Loucy (cell line): Measurements from ENCODE around the gene PTH1R.

Experiments
- H2AFZ ChIP-seq: fragments of 200-600 bp; sonication (generic); 2 replicates; pipeline ENCODE4 v1.6.0; 2016; ENCODE audit warnings: antibody characterized with exemption, mild to moderate bottlenecking, low read length, moderate library complexity
- H3F3A ChIP-seq: fragments of 200-600 bp; 2 replicates; pipeline ENCODE4 v1.6.0; 2016; ENCODE audit warnings: antibody characterized with exemption, low read depth, mild to moderate bottlenecking
- H3K27me3 ChIP-seq: fragments of 200-600 bp; sonication (generic); 2 replicates; pipeline ENCODE4 v1.6.1; 2014; ENCODE audit warnings: low read length, mild to moderate bottlenecking; ENCODE audit not compliant: insufficient read depth, poor library complexity, severe bottlenecking
- H3K36me3 ChIP-seq: fragments of 200-600 bp; sonication (generic); 2 replicates; pipeline ENCODE4 v1.6.1; 2016; ENCODE audit warnings: low read length; ENCODE audit not compliant: insufficient read depth
- H3K4me1 ChIP-seq: fragments of 200-600 bp; sonication (generic); 2 replicates; pipeline ENCODE4 v1.5.1; 2014; ENCODE audit warnings: low read length, mild to moderate bottlenecking; ENCODE audit not compliant: insufficient read depth, poor library complexity, severe bottlenecking
- H3K4me2 ChIP-seq: fragments of 200-600 bp; sonication (generic); 2 replicates; pipeline ENCODE4 v1.6.0; 2014; ENCODE audit warnings: antibody characterized with exemption, low read length, low read depth, mild to moderate bottlenecking; ENCODE audit not compliant: poor library complexity, severe bottlenecking
- H3K4me3 ChIP-seq: fragments of 200-600 bp; sonication (generic); 2 replicates; pipeline ENCODE4 v1.5.1; 2014; ENCODE audit warnings: low read length, mild to moderate bottlenecking, mixed read lengths; ENCODE audit not compliant: poor library complexity, severe bottlenecking
- H3K79me2 ChIP-seq: fragments of 200-600 bp; sonication (generic); 2 replicates; pipeline ENCODE4 v1.6.1; 2014; ENCODE audit warnings: low read length; ENCODE audit not compliant: insufficient read depth
- H3K9ac ChIP-seq: fragments of 200-600 bp; sonication (generic); 2 replicates; pipeline ENCODE4 v1.6.0; 2014; ENCODE audit warnings: mild to moderate bottlenecking, low read depth, low read length, moderate library complexity; ENCODE audit not compliant: poor library complexity, severe bottlenecking
- H3K9me2 ChIP-seq: fragments of 200-600 bp; sonication (generic); replicated peaks from 2 replicates; pipeline ENCODE4 v1.6.1; 2016; ENCODE audit warnings: low read depth, low read length, mixed read lengths
- H3K9me3 ChIP-seq: fragments of 200-600 bp; sonication (generic); 2 replicates; pipeline ENCODE4 v1.6.1; 2014; ENCODE audit warnings: mild to moderate bottlenecking, antibody characterized with exemption, low read length, low read depth; ENCODE audit not compliant: insufficient read depth
- H4K20me1 ChIP-seq: fragments of 200-600 bp; sonication (generic); 2 replicates; pipeline ENCODE4 v1.6.0; 2014; ENCODE audit warnings: antibody characterized with exemption, low read length, mild to moderate bottlenecking; ENCODE audit not compliant: insufficient read depth, poor library complexity, severe bottlenecking
- CTCF ChIP-seq: fragments of 200-600 bp; sonication (generic); conservative IDR thresholded peaks from 2 replicates; pipeline ENCODE4 v1.5.1; 2014; ENCODE audit warnings: mild to moderate bottlenecking, antibody characterized with exemption, low read length
- EZH2phosphoT487 ChIP-seq: fragments of 200-600 bp; IDR thresholded peaks from 2 replicates; pipeline ENCODE4 v1.6.1; 2018; ENCODE audit warnings: antibody characterized with exemption, mild to moderate bottlenecking, moderate library complexity, borderline replicate concordance

Gene PTH1R

DNA sequence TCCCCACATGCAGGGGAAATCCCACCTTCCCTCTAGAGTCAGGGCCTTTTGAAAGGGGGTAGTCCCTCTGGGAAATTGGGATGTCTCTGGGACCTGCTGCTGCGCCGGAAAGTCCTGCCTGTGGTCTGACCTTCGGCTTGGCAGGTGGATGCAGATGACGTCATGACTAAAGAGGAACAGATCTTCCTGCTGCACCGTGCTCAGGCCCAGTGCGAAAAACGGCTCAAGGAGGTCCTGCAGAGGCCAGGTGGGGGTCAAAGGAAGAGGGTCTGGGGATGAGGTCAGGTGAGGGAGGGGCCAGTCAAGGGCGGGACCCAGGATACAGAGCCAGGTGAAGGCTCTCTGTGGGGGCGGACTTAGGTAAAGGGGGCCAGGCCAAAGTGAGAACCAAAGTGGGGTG, 16.2 kb downstream of the PTH1R start:
- Histone ChIP-seq H3K4me3 (no peak overlapping the region), H2AFZ (no peak overlapping the region), H3K9ac (no peak overlapping the region), H3K9me3 (no peaks in the 10 kb centered on the region), H3K27me3 (no peaks in the 10 kb centered on the region), H3F3A (no peaks in the 10 kb centered on the region), H3K36me3 (no peaks in the 10 kb centered on the region), H3K4me2 (no peak overlapping the region), H3K4me1 (peaks cover 4% of the 10 kb centered on the region), H4K20me1 (no peaks in the 10 kb centered on the region), H3K79me2 (no peaks in the 10 kb centered on the region), H3K9me2 (no peaks in the 10 kb centered on the region)
- TF ChIP-seq EZH2phosphoT487 (no peak), CTCF (no peak)

DNA sequence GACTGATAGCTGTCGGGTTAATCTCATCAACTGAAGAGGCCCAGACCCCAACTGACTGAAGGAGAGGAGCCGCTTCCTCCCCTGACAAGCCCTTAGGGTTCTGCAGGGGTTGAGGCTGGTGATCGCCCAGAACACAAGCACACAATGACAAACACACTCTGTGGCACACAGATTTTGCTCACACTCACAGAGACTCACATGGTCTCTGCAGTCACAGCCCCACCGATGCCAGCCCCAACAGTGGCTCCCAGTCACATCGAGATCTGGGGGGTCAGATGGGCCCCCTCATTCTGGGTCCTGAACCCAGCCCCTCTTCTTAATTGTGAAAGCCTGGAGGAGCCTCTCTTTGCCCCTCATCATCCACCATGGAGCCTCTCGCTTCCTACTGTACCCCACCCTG, 16.7 kb downstream of the PTH1R start:
- H3K79me2 ChIP-seq, result no peaks in the 10 kb centered on the region
- H3K4me2 ChIP-seq, result no peak overlapping the region
- H3K9ac ChIP-seq, result no peak overlapping the region
- H3K36me3 ChIP-seq, result no peaks in the 10 kb centered on the region
- H4K20me1 ChIP-seq, result no peaks in the 10 kb centered on the region
- H2AFZ ChIP-seq, result no peak overlapping the region
- TF ChIP-seq EZH2phosphoT487 (no peak), CTCF (no peak)
- no peaks in the 10 kb centered on the region for H3K9me3 ChIP-seq
- no peaks in the 10 kb centered on the region for H3F3A ChIP-seq
- peaks cover 4% of the 10 kb centered on the region for H3K4me1 ChIP-seq
- no peak overlapping the region for H3K4me3 ChIP-seq
- no peaks in the 10 kb centered on the region for H3K9me2 ChIP-seq
- H3K27me3 ChIP-seq, result no peaks in the 10 kb centered on the region

DNA sequence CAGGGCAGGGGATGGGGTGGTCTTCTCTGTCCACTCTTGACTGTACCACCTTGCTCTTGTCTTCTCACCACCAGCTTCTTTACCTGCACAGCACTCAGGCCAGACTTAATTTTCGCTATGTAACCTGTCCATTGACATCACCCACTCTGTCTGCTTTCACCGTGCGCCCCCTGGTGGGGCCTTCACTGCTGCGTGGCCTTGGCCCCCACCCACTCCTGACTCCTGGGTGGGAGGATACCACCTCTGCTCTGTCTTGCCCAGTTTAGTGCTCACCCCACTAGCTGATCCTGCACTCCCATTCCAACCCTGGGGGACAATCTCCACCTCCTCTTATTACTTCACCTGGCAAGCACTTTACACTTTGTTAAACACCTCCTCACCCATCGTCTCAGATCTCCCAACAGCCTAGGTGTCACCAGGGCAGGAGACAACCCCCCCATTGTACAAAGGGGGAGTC, 17.7 kb downstream of the PTH1R start:
- H3K9me3 ChIP-seq, result no peaks in the 10 kb centered on the region
- H4K20me1 ChIP-seq, result no peaks in the 10 kb centered on the region
- no peak overlapping the region for H2AFZ ChIP-seq
- H3K4me1 ChIP-seq, result no peaks in the 10 kb centered on the region
- no peaks in the 10 kb centered on the region for H3K9me2 ChIP-seq
- H3K9ac ChIP-seq, result no peak overlapping the region
- no peaks in the 10 kb centered on the region for H3K36me3 ChIP-seq
- H3F3A ChIP-seq, result no peaks in the 10 kb centered on the region
- H3K4me3 ChIP-seq, result no peak overlapping the region
- TF ChIP-seq EZH2phosphoT487 (no peak), CTCF (peak; percentile 96)
- no peaks in the 10 kb centered on the region for H3K79me2 ChIP-seq
- H3K27me3 ChIP-seq, result no peaks in the 10 kb centered on the region
- no peak overlapping the region for H3K4me2 ChIP-seq
